H1 (cell line): Measurements from ENCODE around the gene CHRM4. TPM values are rescaled to one million over a fixed set of nuclear protein-coding genes. Genes with fewer than 3 reads are reported as not detected.

Experiments used
- ATF2 ChIP-seq: IDR thresholded peaks from 2 replicates; pipeline ENCODE4 v1.6.1; 2012; ENCODE audit warnings: low read length, inconsistent platforms
- BCL11A ChIP-seq, 2 experiments: IDR thresholded peaks; one replicate each; pipeline ENCODE4 v1.6.1; 2011; ENCODE audit warnings: low read depth in 2 of 2, low read length in 2 of 2, mild to moderate bottlenecking in 2 of 2
- MAX ChIP-seq: IDR thresholded peaks from 2 replicates; pipeline ENCODE4 v1.6.1; 2012; ENCODE audit warnings: inconsistent platforms
- YY1 ChIP-seq: IDR thresholded peaks from 2 replicates; pipeline ENCODE4 v1.6.1; 2011; ENCODE audit warnings: low read depth, mild to moderate bottlenecking, low read length
- ZNF274 ChIP-seq: IDR thresholded peaks from 2 replicates; pipeline ENCODE4 v1.7.0; 2012; ENCODE audit warnings: low read length, borderline replicate concordance; ENCODE audit errors: extremely low read depth
- polyA plus RNA-seq, 7 experiments: library from polyadenylated mRNA; depleted of rRNA in 3 of 7; stranded (reverse) in 5 of 7; unstranded in 2 of 7; fragments of >200 nt in 5 of 7; fragments of 200-250 nt in 2 of 7; gene quantifications; 1 replicate in 5 of 7; 2 replicates in 1 of 7; 4 replicates in 1 of 7; pipeline versions ENCODE4 v1.2.1 to v1.2.3, GENCODE V29; 2011 to 2013; ENCODE audit warnings: missing spikeins in 2 of 7, mixed read lengths in 2 of 7
- total RNA-seq: library from RNA; stranded (reverse); fragmentation: NEBNext Ultra II Directional; extraction: Animal tissue kit (Norgen Biotek cat#: 25700); gene quantifications from 2 replicates; pipeline ENCODE4 v1.2.1, GENCODE V29; 2021
- TF ChIP-seq, protein P1 (sequence below): fragments of 300-600 bp; sonication (generic); IDR thresholded peaks from 2 replicates; pipeline ENCODE4 v1.7.1; 2012; ENCODE audit warnings: low read length, moderate library complexity, mild to moderate bottlenecking, inconsistent platforms; ENCODE audit not compliant: insufficient replicate concordance

CHRM4 gene
- total and polyA plus RNA-seq, 2 of the 8 experiments (the other 6 are each of a cell fraction or from before 2014, with no cell fraction given) = 1.1 to 1.3 TPM

DNA sequence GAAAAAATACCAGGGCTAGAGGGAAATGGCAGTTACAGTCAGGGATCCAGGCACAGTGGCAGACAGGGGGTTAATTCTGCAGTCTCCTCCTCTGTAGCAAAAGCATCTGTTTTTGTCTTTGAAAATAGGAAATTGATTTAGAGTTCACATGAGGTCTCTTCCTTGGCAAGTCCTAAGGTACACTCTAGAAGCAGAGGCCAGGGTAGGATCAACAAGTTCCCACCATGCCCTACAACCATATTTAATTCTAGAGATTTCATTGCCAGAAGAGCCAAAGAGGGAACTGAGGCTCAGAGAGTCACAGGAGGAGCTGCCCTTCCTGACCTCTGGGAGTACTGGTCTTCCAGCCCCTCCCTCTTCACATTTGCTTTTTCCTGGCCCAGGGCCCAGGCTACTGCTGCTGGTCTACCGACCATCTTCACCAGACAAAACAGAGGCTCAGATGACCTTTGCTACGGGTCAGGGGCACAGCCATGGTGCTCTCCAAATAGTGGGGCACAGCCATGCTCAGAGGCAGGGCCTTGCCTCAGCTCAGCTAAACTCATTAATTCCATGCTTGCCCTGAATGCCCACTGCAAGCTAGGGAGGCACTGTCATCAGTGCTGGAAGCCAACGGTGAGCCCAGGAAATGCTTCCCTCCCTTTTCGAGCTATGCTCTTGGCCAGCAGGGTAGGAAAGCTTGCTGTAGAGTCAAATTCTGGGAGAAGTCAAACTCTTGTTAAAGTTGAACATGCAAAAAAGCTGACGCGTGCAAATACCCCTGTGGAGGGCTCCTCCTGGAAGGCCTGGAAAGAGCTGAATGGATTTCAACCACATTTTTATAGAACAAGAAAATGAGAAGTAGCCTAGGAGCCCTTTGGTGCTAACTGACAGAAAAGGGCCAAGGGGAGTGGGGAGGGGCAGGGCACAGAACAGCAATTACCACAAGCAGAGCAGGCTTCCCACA is 11.7 kb upstream of the CHRM4 start (continued):
- TF ChIP-seq, protein P1, sequence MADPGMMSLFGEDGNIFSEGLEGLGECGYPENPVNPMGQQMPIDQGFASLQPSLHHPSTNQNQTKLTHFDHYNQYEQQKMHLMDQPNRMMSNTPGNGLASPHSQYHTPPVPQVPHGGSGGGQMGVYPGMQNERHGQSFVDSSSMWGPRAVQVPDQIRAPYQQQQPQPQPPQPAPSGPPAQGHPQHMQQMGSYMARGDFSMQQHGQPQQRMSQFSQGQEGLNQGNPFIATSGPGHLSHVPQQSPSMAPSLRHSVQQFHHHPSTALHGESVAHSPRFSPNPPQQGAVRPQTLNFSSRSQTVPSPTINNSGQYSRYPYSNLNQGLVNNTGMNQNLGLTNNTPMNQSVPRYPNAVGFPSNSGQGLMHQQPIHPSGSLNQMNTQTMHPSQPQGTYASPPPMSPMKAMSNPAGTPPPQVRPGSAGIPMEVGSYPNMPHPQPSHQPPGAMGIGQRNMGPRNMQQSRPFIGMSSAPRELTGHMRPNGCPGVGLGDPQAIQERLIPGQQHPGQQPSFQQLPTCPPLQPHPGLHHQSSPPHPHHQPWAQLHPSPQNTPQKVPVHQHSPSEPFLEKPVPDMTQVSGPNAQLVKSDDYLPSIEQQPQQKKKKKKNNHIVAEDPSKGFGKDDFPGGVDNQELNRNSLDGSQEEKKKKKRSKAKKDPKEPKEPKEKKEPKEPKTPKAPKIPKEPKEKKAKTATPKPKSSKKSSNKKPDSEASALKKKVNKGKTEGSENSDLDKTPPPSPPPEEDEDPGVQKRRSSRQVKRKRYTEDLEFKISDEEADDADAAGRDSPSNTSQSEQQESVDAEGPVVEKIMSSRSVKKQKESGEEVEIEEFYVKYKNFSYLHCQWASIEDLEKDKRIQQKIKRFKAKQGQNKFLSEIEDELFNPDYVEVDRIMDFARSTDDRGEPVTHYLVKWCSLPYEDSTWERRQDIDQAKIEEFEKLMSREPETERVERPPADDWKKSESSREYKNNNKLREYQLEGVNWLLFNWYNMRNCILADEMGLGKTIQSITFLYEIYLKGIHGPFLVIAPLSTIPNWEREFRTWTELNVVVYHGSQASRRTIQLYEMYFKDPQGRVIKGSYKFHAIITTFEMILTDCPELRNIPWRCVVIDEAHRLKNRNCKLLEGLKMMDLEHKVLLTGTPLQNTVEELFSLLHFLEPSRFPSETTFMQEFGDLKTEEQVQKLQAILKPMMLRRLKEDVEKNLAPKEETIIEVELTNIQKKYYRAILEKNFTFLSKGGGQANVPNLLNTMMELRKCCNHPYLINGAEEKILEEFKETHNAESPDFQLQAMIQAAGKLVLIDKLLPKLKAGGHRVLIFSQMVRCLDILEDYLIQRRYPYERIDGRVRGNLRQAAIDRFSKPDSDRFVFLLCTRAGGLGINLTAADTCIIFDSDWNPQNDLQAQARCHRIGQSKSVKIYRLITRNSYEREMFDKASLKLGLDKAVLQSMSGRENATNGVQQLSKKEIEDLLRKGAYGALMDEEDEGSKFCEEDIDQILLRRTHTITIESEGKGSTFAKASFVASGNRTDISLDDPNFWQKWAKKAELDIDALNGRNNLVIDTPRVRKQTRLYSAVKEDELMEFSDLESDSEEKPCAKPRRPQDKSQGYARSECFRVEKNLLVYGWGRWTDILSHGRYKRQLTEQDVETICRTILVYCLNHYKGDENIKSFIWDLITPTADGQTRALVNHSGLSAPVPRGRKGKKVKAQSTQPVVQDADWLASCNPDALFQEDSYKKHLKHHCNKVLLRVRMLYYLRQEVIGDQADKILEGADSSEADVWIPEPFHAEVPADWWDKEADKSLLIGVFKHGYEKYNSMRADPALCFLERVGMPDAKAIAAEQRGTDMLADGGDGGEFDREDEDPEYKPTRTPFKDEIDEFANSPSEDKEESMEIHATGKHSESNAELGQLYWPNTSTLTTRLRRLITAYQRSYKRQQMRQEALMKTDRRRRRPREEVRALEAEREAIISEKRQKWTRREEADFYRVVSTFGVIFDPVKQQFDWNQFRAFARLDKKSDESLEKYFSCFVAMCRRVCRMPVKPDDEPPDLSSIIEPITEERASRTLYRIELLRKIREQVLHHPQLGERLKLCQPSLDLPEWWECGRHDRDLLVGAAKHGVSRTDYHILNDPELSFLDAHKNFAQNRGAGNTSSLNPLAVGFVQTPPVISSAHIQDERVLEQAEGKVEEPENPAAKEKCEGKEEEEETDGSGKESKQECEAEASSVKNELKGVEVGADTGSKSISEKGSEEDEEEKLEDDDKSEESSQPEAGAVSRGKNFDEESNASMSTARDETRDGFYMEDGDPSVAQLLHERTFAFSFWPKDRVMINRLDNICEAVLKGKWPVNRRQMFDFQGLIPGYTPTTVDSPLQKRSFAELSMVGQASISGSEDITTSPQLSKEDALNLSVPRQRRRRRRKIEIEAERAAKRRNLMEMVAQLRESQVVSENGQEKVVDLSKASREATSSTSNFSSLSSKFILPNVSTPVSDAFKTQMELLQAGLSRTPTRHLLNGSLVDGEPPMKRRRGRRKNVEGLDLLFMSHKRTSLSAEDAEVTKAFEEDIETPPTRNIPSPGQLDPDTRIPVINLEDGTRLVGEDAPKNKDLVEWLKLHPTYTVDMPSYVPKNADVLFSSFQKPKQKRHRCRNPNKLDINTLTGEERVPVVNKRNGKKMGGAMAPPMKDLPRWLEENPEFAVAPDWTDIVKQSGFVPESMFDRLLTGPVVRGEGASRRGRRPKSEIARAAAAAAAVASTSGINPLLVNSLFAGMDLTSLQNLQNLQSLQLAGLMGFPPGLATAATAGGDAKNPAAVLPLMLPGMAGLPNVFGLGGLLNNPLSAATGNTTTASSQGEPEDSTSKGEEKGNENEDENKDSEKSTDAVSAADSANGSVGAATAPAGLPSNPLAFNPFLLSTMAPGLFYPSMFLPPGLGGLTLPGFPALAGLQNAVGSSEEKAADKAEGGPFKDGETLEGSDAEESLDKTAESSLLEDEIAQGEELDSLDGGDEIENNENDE = no peak
- TF ChIP-seq MAX = no peak
- TF ChIP-seq ZNF274 = no peak
- no peak for TF ChIP-seq ATF2
- no peak for TF ChIP-seq YY1
- no peak for TF ChIP-seq BCL11A (IDR thresholded peaks at IDR 0.05; ENCODE audit: low read depth in 2 of 2, low read length in 2 of 2)
